Tibial nerve (tissue), 3 donors: ENCODE measurements around the gene EXT2.

ENCODE experiments used
- CTCF ChIP-seq, 5 experiments: fragments of 200-600 bp in 3 of 5; fragments of 450-650 bp in 2 of 5; sonication (generic) in 3 of 5; IDR thresholded peaks; one replicate each; pipeline ENCODE4 v1.5.1; 2016 to 2019; ENCODE audit warnings: antibody characterized with exemption in 5 of 5, mild to moderate bottlenecking in 3 of 5, moderate library complexity in 2 of 5
- POLR2A ChIP-seq, 2 donors: fragments of 450-650 bp; IDR thresholded peaks; one replicate each; pipeline ENCODE4 v1.6.1; 2017; ENCODE audit warnings: antibody characterized with exemption in 2 of 2, mild to moderate bottlenecking in 2 of 2, moderate library complexity in 2 of 2

GRCh38 chr11:44174842-44175241 is 79.4 kb downstream of the EXT2 start:
- TF ChIP-seq CTCF (IDR thresholded peaks at IDR 0.05) (no peak), POLR2A (IDR thresholded peaks at IDR 0.05) (no peak)
